Dendritic cell treated with granulocyte-macrophage colony-stimulating factor and Interleukin-4, amounts not matched to agents 40 ng/mL and 50 ng/mL, for 4 days (primary cell): ENCODE data around the gene TNIK.
"Not testable (repeated sequence)": the region's sequence is repeated elsewhere in the genome, so short reads cannot be mapped to it uniquely, and the experiment has no call there.

ENCODE experiments used
- H3K27ac Mint-ChIP-seq: one replicate; pipeline ENCODE4 v1.8.0; 2022; ENCODE audit warnings: mild to moderate bottlenecking, mixed read lengths
- H3K27me3 Mint-ChIP-seq: one replicate; pipeline ENCODE4 v1.8.0; 2022; ENCODE audit warnings: mild to moderate bottlenecking, mixed read lengths
- H3K36me3 Mint-ChIP-seq: one replicate; pipeline ENCODE4 v1.8.0; 2022; ENCODE audit warnings: low read depth, mixed read lengths
- H3K4me1 Mint-ChIP-seq: one replicate; pipeline ENCODE4 v1.8.0; 2022; ENCODE audit warnings: low read depth, mixed read lengths
- H3K4me3 Mint-ChIP-seq: one replicate; pipeline ENCODE4 v1.8.0; 2022; ENCODE audit warnings: mild to moderate bottlenecking, moderate library complexity, mixed read lengths
- H3K9me3 Mint-ChIP-seq: one replicate; pipeline ENCODE4 v1.8.0; 2022; ENCODE audit warnings: mixed read lengths
- intact Hi-C: fragments of 100-400 bp; cut with micrococcal nuclease; formaldehyde crosslinking; loops from one replicate; pipeline ENCODE4 v1.15.0; 2022

TNIK gene

DNA sequence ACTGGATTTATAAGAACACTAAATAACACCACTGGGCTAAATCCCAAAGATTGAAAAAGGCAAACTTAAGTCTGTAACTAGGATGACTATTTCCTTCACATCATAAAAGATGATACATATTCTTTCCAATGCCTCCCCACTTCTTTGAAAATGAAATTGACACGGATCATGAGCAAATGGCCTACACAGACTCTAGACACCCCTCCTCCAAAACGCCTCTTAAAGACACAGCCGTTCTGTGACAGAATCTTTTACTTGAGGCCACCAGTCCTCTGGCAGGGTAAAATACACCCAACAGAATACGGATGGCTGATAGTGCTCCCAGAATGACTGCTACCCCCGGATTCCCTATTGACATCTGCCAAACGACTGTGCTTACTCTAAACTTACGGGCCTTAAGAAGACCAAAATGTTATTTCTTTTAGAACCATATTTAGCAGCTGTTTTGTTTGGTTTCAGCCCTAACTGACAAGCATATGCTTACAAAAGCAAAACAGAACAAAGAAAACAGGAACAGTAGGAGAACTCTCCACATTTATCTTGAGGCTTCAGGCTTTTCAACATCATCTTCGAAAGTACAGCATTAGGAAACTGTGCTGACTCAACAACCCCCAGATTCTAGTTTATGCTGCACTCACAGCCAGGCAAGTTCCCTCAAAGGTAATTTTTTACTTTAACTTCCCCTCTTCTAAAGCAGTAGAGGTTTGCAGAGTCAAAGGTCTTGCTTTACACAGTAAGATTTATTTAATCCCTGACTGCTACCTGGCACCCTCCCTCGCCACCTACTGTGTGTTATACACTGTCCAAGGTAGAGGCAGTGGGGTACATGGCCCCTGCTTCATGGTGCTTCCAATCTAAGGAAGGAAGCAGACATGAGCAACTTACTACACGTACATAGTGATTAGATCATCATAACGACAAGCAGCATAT is 84.3 kb downstream of the TNIK start:
- peak overlapping the region; percentile 39 for H3K4me3 Mint-ChIP-seq
- H3K27ac Mint-ChIP-seq: peak overlapping the region; percentile 97
- no peaks in the 10 kb centered on the region for H3K27me3 Mint-ChIP-seq
- H3K4me1 Mint-ChIP-seq: peaks cover 8% of the 10 kb centered on the region
- intact Hi-C loops: no loop called here
- no peaks in the 10 kb centered on the region for H3K36me3 Mint-ChIP-seq
- H3K9me3 Mint-ChIP-seq: no peaks in the 10 kb centered on the region

DNA sequence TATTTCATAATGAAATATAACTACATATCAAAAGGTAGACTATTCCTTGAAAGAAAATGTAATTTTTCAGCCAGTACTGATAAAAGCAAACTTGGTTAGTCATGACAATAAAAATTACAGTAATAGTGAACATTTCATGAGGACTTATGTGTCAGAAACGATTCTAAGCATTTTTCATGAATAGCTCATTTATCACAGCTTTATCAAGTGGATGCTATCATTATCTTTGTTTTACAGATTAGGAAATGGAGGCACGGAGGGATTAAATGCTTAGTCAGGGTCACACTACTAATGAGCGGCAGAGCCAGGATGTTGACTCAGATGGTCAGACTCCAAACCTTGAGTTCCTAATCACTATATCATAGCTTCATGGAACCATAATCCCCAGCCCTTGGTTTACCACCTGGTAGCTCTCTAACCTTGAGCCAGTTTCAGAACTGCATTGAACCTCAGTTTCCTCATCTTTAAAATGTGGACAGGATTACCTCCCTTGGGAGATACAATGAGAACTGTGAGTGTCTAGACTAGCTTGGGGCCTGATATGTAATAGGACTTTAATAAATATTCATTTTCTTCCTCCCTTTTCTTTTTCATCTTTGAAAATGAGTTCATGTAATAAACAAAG is 85.4 kb downstream of the TNIK start:
- no peak overlapping the region for H3K4me3 Mint-ChIP-seq
- no peaks in the 10 kb centered on the region for H3K27me3 Mint-ChIP-seq
- intact Hi-C loops: no loop called here

DNA sequence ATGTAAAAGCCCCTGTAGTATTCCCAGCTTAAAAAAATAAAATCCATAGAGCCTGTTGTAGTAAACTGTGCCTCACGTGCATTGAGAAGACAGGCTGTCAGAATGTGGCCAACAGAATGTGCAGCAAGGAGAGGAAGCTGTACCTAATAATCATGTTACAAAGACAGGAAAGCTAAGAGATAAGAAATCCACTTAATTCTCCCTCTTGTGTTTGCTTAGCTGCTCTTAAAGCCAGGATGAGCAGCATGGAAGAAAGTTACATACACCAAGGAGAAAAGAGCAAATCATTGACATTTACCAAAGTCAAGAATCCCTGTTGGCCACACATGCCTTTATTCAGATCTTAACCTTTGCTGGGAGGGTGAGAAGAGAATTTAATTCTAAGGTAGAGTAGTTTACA is 85.9 kb downstream of the TNIK start:
- Mint-ChIP-seq H3K4me1 (peaks cover 8% of the 10 kb centered on the region), H3K9me3 (no peaks in the 10 kb centered on the region), H3K4me3 (no peak overlapping the region), H3K27ac (no peak overlapping the region), H3K27me3 (no peaks in the 10 kb centered on the region), H3K36me3 (no peaks in the 10 kb centered on the region)
- intact Hi-C loops: no loop called here

More for the DNA sequence above, 85.4 kb downstream of the TNIK start:
- Mint-ChIP-seq H3K36me3 (no peaks in the 10 kb centered on the region), H3K27ac (peak overlapping the region; percentile 97), H3K4me1 (peaks cover 8% of the 10 kb centered on the region), H3K9me3 (no peaks in the 10 kb centered on the region)

DNA sequence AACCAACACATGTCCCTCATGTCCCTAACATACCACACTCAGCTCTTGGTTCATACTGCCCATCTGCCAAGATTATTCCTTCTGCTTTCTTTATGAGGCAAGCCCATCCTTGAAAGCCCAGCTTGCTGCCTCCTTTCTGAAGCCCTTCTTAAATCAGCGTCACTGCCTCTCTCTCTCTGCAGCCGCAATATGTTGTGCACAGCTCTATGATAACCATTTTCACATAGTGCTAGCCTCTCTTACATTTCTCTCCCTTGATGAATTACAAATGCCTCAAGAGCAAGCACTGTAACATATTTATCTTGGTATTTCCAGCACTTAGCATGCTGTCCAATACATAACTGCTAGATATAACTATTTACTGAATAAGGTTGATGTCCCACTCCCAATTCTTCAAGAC is 86.5 kb downstream of the TNIK start:
- Mint-ChIP-seq H3K4me3 (no peak overlapping the region), H3K27me3 (no peaks in the 10 kb centered on the region), H3K36me3 (no peaks in the 10 kb centered on the region), H3K27ac (no peak overlapping the region), H3K4me1 (peaks cover 8% of the 10 kb centered on the region), H3K9me3 (no peaks in the 10 kb centered on the region)
- intact Hi-C loops: no loop called here

DNA sequence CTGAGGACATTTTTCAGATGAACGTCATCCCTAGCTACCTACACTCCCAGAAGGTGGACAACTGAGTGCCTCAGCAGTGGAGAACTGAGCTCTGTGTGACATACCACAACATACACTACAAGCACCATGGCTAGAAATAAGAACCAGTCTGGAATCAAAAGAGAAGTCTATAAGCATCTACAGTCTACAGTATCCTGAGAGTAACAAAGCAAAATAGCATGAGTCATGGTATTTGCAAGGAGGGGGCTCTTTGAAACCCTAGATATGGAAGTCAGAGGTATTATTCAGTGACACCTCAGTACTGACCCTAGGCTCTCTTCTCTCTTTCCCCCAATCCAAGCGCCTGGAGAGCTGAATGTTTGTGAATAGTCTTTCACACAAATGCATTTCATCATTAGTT is 87.5 kb downstream of the TNIK start:
- no peaks in the 10 kb centered on the region for H3K9me3 Mint-ChIP-seq
- peaks cover 8% of the 10 kb centered on the region for H3K4me1 Mint-ChIP-seq
- H3K36me3 Mint-ChIP-seq: no peaks in the 10 kb centered on the region
- intact Hi-C loops: no loop called here
- no peak overlapping the region for H3K4me3 Mint-ChIP-seq
- no peak overlapping the region for H3K27ac Mint-ChIP-seq
- H3K27me3 Mint-ChIP-seq: no peaks in the 10 kb centered on the region

DNA sequence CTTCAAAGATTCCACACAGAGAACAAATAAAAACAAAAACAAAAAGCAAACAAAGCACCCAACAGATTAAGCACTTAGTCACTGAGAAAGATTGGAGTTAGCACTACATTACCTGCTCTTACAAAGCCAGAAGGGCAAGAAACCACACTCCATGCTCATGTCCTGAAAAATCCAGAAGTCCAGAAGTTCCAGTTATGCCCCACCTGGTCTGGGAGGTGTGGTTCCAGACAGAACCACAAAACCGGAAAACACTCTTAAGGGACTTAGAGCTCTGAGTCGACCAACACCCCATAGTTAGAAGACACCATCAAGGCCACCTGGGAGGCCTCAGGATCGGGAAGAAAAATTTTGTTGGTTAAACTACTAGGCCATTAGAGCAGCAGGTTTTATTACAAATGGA is 88.9 kb downstream of the TNIK start:
- no peak overlapping the region for H3K27ac Mint-ChIP-seq

DNA sequence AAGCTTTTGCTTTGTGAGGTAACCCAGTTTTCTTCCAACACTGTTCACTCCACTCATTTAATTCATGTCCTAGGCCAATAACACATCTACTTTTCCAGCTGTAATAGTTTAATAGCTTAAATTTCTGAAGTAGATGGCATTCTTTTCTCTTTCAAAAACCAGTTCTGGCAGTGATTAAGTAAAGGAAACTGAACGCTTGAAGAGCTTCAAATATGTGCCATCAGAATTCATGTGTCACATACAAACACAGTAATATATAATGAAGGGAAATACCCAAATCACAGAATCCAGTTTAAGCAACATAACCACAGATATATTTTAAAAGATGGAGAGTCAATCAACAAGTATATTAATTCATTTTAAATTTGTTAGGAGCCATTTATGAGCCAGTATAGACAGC is 91.0 kb downstream of the TNIK start:
- Mint-ChIP-seq H3K4me3 (no peak overlapping the region), H3K9me3 (no peaks in the 10 kb centered on the region), H3K27ac (no peak overlapping the region), H3K4me1 (no peaks in the 10 kb centered on the region), H3K27me3 (no peaks in the 10 kb centered on the region), H3K36me3 (no peaks in the 10 kb centered on the region)
- intact Hi-C loops: no loop called here

More for the DNA sequence above, 88.9 kb downstream of the TNIK start:
- Mint-ChIP-seq H3K27me3 (no peaks in the 10 kb centered on the region), H3K36me3 (no peaks in the 10 kb centered on the region), H3K4me3 (no peak overlapping the region), H3K9me3 (no peaks in the 10 kb centered on the region), H3K4me1 (no peaks in the 10 kb centered on the region)
- intact Hi-C loops: no loop called here

DNA sequence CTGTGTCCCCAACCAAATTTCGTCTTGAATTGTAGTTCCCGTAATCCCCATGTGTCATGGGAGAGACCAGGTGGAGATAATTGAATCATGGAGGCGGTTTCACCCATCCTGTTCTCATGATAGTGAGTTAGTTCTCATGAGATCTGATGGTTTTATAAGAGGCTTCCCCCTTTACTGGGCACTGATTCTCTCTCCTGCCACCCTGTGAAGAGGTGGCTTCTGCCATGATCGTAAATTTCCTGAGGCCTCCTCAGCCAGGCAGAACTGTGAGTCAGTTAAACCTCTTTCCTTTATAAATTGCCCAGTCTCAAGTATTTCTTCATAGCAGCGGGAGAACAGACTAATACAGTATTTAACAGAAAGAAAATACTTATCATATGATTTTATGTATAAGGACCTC is 93.5 kb downstream of the TNIK start:
- H3K36me3 Mint-ChIP-seq, H3K9me3 Mint-ChIP-seq, H3K27me3 Mint-ChIP-seq, H3K4me1 Mint-ChIP-seq, H3K27ac Mint-ChIP-seq, intact Hi-C loops, H3K4me3 Mint-ChIP-seq: not testable (repeated sequence)

DNA sequence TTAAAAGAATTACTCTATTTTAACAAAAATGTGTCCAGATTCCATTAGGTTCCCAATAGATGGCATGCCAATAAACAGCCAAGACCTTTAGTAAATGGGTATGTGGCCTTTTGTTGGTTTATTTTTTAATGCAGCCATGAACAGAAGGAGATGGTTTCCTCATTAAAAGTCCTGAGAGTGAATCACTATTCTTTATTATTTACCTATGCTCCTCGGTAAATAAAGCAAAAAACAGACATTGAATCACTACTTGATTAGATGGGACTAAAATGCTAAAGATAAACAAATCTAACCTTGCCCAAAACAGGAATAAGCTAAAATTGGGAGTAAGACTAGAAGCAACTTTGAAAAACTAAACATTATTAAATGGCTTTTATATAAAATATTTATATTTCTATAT is 94.2 kb downstream of the TNIK start:
- Mint-ChIP-seq H3K9me3 (no peaks in the 10 kb centered on the region), H3K36me3 (no peaks in the 10 kb centered on the region), H3K4me3 (no peak overlapping the region), H3K27ac (no peak overlapping the region), H3K4me1 (no peaks in the 10 kb centered on the region), H3K27me3 (no peaks in the 10 kb centered on the region)
- intact Hi-C loops: no loop called here

DNA sequence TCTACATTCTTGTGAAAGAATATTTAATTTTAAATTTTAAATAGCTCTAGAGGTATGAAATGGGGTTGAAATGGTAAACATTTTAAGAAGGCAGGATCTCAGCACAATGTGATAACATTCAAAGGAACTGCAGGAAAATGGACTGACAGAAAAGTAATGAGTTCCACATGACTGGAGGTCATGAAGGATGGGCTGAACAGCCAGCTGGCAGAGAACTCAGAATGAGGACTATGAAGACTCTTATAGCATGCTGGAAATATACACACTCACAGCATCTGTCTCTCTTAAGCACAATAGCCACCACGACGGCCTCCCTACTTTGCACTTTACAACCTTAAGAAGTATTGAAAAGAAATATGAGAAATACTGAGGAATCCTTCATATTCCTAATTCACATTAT is 94.7 kb downstream of the TNIK start:
- Mint-ChIP-seq H3K9me3 (no peaks in the 10 kb centered on the region), H3K4me3 (no peak overlapping the region), H3K36me3 (no peaks in the 10 kb centered on the region), H3K4me1 (no peaks in the 10 kb centered on the region), H3K27me3 (no peaks in the 10 kb centered on the region), H3K27ac (no peak overlapping the region)
- intact Hi-C loops: no loop called here

DNA sequence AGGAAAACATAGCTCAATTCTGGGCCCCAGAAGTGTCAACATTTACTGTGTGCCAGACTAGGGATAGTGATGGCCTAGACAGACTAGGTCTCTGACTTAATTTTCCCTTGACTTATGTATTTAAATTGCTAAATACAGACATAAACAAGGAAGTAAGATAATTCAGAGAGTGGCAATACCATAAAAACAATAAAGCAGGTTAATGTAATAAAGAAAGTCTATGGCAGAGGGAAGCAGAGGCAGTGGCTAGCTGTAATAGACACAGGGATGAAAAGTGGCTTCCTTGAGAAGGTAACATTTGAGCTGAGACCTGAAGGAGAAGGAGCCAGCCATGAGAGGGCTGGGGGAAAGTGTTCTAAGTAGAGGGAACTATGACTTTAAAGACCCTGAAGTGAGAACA is 95.7 kb downstream of the TNIK start:
- Mint-ChIP-seq H3K9me3 (no peaks in the 10 kb centered on the region), H3K4me3 (no peak overlapping the region), H3K27me3 (no peaks in the 10 kb centered on the region), H3K36me3 (no peaks in the 10 kb centered on the region), H3K4me1 (no peaks in the 10 kb centered on the region), H3K27ac (no peak overlapping the region)
- intact Hi-C loops: no loop called here

DNA sequence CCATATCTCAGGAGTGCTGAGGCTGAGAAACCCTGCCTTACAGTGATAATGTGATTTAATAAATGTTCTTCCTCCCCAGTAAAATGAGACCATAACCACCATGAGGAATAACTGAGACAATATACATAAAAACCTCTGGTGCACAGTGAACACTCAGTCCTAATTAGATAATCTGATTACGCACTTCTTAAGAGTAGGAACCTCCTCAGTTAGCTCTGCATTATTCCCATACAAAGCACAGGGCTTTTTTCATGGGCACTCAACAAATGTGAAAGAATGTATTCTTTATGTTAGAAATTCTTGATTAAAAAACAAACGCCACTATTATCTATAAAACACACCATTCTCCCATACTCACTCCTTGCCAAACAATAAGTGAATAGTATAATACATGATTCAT is 97.0 kb downstream of the TNIK start:
- Mint-ChIP-seq H3K4me3 (no peak overlapping the region), H3K27me3 (no peaks in the 10 kb centered on the region), H3K27ac (no peak overlapping the region), H3K4me1 (peaks cover 5% of the 10 kb centered on the region), H3K36me3 (no peaks in the 10 kb centered on the region), H3K9me3 (no peaks in the 10 kb centered on the region)
- intact Hi-C loops: no loop called here

DNA sequence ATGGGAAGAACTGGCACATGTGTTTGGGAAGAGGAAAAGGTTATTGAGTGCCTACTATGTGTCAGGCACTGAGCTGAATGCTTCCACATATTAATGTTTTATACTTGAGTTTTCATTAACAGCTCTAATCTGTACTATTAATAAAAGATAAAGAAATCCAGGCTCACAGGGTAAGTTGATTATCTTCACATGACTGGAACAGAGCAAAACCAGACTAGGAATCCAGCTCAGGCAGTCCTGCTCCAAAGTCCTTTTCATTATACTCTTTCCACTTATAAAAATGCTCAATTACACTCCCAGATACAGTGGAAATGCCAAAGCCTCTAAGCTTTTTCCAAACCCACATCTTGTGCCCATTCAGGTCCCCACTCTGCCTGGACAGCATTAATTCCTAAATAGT is 97.6 kb downstream of the TNIK start:
- Mint-ChIP-seq H3K4me3 (no peak overlapping the region), H3K27ac (no peak overlapping the region), H3K4me1 (peaks cover 5% of the 10 kb centered on the region), H3K27me3 (no peaks in the 10 kb centered on the region), H3K9me3 (no peaks in the 10 kb centered on the region), H3K36me3 (no peaks in the 10 kb centered on the region)
- intact Hi-C loops: no loop called here

DNA sequence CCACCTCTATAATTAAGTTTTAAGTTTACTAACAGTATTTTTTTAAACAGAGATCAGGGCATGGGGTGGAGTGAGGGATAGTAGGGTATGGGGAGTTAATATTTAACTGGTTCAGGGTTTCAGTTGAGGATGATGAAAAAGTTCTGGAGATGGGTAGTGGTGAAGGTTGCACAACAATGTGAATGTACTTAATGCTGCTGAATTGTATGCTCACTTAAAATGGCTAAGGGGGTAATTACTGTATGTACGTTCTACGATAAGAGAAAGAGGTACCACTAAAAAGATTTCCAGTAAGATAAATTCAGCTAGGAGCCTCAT is 101.4 kb downstream of the TNIK start:
- H3K27me3 Mint-ChIP-seq: no peaks in the 10 kb centered on the region
- no peaks in the 10 kb centered on the region for H3K9me3 Mint-ChIP-seq
- no peak overlapping the region for H3K27ac Mint-ChIP-seq
- no peaks in the 10 kb centered on the region for H3K36me3 Mint-ChIP-seq
- peaks cover 13% of the 10 kb centered on the region for H3K4me1 Mint-ChIP-seq
- H3K4me3 Mint-ChIP-seq: no peak overlapping the region
- intact Hi-C loops: no loop called here
